Left ventricle myocardium superior (tissue), 1 donor: ENCODE measurements around the gene SCN1A. TPM values are rescaled to one million over a fixed set of nuclear protein-coding genes. Genes with fewer than 3 reads are reported as not detected.
A peak's percentile ranks its signal among the peaks of the same experiment; 100 is the strongest.
"Not testable (repeated sequence)": the region's sequence is repeated elsewhere in the genome, so short reads cannot be mapped to it uniquely, and the experiment has no call there.

ENCODE experiments used
- ATAC-seq: fragments of 200-7000 bp; cut with Tn5 transposase; one replicate; pipeline ENCODE4 v1.9.1; 2020; ENCODE audit warnings: mild to moderate bottlenecking, moderate library complexity
- DNase-seq: peaks from one replicate; pipeline ENCODE4 v3.0.0-alpha.2; 2020
- intact Hi-C: fragments of 100-400 bp; cut with micrococcal nuclease; formaldehyde crosslinking; loops from one replicate; pipeline ENCODE4 v1.11.0; 2022
- long read RNA-seq: library from polyadenylated mRNA; unstranded; transcript quantifications from one replicate; pipeline ENCODE4 v2.0.0, GENCODE V29; 2021
- total RNA-seq: library from RNA; stranded (reverse); fragmentation: NEBNext Ultra II Directional; extraction: Animal tissue kit (Norgen Biotek cat#: 25700); gene quantifications from one replicate; pipeline ENCODE4 v1.2.1, GENCODE V29; 2021
- donor health status: DM: no; HTN: yes; CAD: no; lungs with severe emphysema.

The SCN1A gene
- 0.92 TPM for total RNA-seq
- long read RNA-seq, result 0 reads

- DNase-seq (no peak), ATAC-seq (no peak)
- intact Hi-C loops, result no loop called here
Observed at GRCh38 chr2:166127217-166128155, at the start of gene SCN1A. SCN1A (minus strand) TSS chr2:166128020; CDS start chr2:166073621, 54,399 bp downstream.

DNA sequence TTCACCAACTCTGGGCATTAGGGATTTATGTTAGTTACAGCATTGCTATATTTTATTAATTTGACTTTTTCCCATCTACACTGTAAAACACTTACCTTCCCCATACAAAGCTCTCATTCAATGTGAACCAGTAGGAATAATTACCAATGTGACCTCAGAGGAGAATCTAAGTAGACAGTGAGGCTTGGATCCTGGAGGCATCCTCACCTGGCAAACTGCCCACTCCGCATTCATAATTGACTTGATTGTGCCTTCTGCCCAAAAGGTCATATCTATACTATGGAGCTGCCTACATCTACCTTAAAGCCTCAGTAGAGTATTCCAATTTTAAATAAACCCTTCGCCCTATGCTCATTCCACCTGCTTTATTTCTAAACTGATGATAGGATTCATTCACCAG lies 45.4 kb upstream of the SCN1A start:
- DNase-seq (no peak), ATAC-seq (no peak)
- intact Hi-C loops, result loop anchor here (5.0 kb wide), 1 partner anchor 116 kb away; no protein-coding TSS in a partner anchor

GRCh38 chr2:166171216-166171615 lies 43.4 kb upstream of the SCN1A start:
- DNase-seq (no peak), ATAC-seq (no peak)
- intact Hi-C loops, result loop anchor here (5.0 kb wide), 1 partner anchor 114 kb away; no protein-coding TSS in a partner anchor

DNA sequence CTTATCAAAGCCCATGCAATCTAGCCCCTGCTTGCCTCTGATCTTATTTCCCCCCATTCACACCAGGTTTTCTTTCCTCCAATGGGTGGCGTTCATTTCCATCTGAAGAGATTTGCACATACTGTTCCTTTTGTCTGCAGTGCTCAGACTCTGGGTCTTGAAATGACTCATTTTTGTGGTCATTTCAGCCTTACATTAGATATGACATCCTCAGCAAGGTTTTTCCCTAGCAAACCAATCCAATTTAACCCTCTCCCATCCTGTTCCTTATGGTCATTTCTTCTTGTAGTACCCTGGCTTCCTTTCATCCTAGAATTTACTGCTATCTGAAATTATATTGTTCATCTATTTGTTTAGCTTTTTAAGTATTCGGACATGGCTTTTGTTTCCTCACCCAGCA lies 42.5 kb upstream of the SCN1A start:
- ATAC-seq (no peak), DNase-seq (no peak)
- intact Hi-C loops, result loop anchor here (5.0 kb wide), 1 partner anchor 113 kb away; no protein-coding TSS in a partner anchor

DNA sequence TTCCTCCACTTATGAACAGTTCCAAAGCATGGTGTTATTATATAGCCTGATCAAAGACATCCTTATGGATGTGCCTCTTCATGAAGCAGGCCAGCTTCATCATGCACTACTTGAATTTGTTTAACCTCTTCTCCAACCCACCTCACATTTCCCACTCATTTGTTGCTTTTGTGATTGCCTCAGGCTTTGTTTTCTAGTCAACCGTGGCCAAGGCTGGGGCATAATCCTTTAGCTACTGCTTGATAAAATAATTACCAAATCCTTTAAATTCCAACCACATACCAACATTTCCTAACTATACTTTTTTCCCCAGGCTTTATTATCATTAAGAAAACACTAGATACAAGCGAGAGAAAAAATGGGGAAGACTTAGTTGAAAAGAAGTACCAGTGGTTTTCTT lies 39.6 kb upstream of the SCN1A start:
- intact Hi-C loops, result no loop called here
- DNase-seq, result no peak
- no peak for ATAC-seq

DNA sequence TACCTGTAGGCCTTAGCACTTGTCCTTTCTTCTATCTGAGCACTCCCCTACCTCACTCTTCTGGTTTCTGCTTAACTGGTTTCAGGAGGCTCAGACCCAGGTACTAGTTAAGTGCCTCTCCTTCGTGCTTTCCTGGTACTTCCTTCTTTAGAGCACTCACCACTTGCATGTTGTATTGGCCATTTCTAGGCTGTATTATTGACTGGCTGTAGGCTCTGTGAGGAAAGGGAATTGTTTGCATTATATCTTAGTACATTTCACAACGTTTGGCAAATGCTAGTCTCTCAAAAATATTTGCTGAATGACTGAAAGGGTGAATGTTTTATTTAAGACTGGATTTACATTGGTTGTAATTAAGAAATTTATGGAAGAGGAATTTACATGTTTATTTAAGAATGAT lies 36.0 kb upstream of the SCN1A start:
- DNase-seq, result no peak
- intact Hi-C loops, result no loop called here
- ATAC-seq, result no peak

GRCh38 chr2:166158546-166158945 lies 30.7 kb upstream of the SCN1A start:
- DNase-seq (no peak), ATAC-seq (no peak)
- intact Hi-C loops, result no loop called here

DNA sequence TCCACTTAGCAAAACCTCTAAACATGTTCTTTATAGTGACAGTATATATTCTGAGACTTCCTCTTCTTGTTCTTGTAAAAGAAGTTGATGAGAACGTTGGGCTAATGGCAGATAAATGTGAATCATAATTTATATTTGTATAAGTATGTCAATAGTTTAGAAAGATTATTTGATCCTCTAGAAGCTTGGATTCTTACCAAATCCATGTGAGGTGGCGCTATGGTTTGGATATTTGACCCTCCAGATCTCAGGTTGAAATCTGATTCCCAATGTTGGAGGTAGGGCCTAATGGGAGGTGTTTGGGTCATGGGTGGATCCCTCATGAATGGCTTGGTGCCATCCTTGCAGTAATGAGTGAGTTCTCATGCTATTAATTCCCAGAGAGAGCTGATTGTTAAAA lies 29.8 kb upstream of the SCN1A start:
- ATAC-seq (no peak), DNase-seq (no peak)
- intact Hi-C loops, result no loop called here

DNA sequence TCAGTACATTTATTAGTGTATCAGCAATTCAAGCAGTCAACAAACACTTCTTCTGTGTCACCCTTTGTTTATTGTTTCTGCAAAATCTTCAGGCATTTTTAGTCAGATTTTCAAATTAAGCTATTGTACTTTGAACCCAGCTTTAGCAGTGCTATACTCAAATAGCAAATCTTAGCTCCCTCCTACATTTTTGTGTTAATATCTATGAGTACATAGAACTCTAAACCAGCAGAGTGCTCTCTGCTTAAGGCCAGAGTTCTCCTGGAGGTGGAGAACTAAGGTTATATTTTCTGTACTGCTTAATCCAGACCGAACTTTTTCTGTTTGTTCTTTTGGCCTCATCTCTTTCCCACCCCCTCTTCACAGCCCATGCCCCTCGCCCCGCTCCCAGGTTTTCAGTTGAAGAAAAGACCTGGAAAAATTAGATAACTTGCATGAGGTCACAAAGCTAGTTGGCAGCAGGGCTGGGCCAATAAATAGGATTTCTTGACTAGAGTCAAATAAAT lies 29.2 kb upstream of the SCN1A start:
- ATAC-seq (no peak), DNase-seq (no peak)
- intact Hi-C loops, result no loop called here

DNA sequence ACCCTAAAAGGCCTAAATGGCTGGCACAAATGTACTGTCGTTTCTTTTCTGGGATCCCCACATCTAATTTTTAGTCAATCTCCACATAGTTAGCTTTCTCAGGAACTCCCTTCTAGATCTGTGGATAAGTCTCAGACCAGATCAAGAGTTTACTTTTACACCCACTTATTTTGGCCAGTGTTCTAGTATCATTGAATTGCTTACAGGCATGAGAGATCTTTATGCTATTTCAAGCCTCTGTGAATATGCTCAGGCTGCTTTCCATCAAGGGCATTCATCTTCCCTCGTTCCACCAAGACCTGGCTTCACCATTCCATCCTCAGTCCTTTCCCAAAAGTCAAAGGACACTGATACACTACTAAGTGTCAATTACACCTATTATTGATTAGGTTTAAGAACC lies 27.8 kb upstream of the SCN1A start:
- ATAC-seq (no peak), DNase-seq (no peak)
- intact Hi-C loops, result no loop called here

GRCh38 chr2:166154685-166155338 lies 27.0 kb upstream of the SCN1A start:
- intact Hi-C loops, result no loop called here
- DNase-seq (no peak), ATAC-seq (no peak)

GRCh38 chr2:166152064-166152463 lies 24.2 kb upstream of the SCN1A start:
- ATAC-seq (no peak), DNase-seq (no peak)
- intact Hi-C loops, result no loop called here

GRCh38 chr2:166148500-166149400 lies 20.9 kb upstream of the SCN1A start:
- DNase-seq (peak; percentile 40), ATAC-seq (peak; percentile 98)
- intact Hi-C loops, result no loop called here

DNA sequence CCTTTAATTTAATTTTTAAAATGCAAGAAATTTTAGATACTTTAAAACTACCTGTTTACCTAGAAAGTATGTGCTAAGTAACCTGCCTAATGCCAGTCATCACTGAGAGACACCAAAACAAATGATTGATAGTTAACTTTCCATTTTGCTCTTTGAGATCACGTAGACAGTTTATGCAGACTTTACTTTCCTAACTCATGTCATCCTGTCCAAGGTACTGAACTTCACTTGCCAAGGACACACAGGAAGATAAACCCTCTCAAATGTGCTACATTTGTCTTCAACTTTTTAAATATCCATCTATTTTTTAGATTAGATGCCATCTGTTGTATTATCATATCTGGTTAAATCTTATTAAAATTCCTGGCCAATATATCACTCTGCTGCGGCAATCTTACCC lies 20.1 kb upstream of the SCN1A start:
- ATAC-seq, result no peak
- intact Hi-C loops, result no loop called here
- DNase-seq, result no peak

GRCh38 chr2:166144071-166144470 lies 16.3 kb upstream of the SCN1A start:
- DNase-seq (no peak), ATAC-seq (no peak)
- intact Hi-C loops, result no loop called here

DNA sequence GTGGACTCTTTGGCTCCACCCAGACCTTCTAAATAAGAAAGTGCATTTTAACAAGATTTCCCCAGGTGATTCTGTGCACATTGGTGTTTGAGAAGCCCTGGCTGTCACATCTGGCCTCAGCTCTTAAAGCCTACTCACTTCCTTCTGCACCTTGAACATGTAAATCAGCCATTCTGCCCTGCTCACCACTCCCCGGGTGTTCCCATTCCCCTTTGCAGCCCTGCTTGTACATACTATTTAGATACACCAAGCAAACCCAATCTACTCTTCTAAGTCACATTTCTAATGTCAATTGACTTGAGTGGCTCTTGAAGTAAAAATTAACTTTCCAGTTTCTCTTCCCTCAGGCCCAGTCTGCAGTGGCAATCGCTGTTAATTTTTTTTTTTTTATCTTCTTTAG lies 13.1 kb upstream of the SCN1A start:
- DNase-seq, result no peak
- intact Hi-C loops, result no loop called here
- no peak for ATAC-seq

DNA sequence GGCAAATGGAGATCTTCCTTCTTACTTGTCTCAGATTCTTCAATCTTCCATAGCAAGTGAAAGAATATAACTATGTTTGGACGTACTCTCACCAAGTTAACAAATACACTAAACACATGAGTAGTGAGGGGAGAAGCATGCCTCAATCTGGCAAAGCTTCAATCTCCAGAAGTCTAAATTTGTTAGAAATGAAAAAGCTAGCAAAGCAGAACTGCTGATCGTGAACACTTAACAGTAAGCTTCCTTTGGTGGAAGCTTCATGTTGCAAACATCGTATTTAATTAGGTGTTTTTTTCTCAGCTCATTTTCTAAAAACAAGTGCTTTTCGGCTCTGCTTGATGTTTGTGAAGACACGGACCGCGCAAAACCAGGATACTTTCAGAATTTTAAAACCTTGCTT lies 12.7 kb upstream of the SCN1A start:
- intact Hi-C loops, result no loop called here
- no peak for ATAC-seq

GRCh38 chr2:166139479-166139878 lies 11.7 kb upstream of the SCN1A start:
- ATAC-seq, DNase-seq, intact Hi-C loops: not testable (repeated sequence)

More for the DNA sequence above, 12.7 kb upstream of the SCN1A start:
- DNase-seq, result no peak

GRCh38 chr2:166138667-166139066 lies 10.8 kb upstream of the SCN1A start:
- ATAC-seq (no peak), DNase-seq (no peak)
- intact Hi-C loops, result no loop called here
